ENCODE data around the gene KRTAP25-1. TPM values are rescaled to one million over a fixed set of nuclear protein-coding genes. Genes with fewer than 3 reads are reported as not detected.

KRTAP25-1 gene
- total RNA-seq, 1 donor from 2014 or later = not detected

DNA sequence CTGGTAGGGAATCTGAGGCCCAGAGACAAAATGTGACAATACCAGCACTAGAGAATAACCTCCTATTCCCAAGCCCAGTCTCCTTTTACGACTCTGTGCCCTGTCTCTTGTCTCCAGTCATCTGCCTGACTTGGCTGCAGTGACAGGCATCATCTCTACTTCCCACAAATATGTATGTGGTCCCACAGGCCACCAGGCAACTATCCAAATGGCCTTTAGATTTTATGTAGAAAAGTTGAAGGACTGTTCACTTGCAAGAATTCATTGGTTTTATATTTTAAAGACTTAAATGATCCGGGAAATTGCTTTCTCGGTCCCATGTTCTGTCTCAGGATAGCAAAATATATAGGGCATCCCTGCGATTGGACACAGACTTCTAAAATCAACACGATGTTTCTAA is 18.2 kb downstream of the KRTAP25-1 start:
- Mint-ChIP-seq H3K27me3 (ENCODE audit: low read depth) (no peaks in the 10 kb centered on the region), H3K36me3 (ENCODE audit: low read depth) (no peaks in the 10 kb centered on the region), H3K4me3 (ENCODE audit: unreplicated experiment) (no peak overlapping the region), H3K4me1 (ENCODE audit: low read depth) (no peaks in the 10 kb centered on the region), H3K27ac (ENCODE audit: unreplicated experiment) (no peak overlapping the region), H3K9me3 (ENCODE audit: low read depth) (peaks cover 9% of the 10 kb centered on the region)
- TF ChIP-seq, protein P1, sequence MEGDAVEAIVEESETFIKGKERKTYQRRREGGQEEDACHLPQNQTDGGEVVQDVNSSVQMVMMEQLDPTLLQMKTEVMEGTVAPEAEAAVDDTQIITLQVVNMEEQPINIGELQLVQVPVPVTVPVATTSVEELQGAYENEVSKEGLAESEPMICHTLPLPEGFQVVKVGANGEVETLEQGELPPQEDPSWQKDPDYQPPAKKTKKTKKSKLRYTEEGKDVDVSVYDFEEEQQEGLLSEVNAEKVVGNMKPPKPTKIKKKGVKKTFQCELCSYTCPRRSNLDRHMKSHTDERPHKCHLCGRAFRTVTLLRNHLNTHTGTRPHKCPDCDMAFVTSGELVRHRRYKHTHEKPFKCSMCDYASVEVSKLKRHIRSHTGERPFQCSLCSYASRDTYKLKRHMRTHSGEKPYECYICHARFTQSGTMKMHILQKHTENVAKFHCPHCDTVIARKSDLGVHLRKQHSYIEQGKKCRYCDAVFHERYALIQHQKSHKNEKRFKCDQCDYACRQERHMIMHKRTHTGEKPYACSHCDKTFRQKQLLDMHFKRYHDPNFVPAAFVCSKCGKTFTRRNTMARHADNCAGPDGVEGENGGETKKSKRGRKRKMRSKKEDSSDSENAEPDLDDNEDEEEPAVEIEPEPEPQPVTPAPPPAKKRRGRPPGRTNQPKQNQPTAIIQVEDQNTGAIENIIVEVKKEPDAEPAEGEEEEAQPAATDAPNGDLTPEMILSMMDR (IDR thresholded peaks at IDR 0.05) = no peak
- no peak for DNase-seq (ENCODE audit: low spot score)

DNA sequence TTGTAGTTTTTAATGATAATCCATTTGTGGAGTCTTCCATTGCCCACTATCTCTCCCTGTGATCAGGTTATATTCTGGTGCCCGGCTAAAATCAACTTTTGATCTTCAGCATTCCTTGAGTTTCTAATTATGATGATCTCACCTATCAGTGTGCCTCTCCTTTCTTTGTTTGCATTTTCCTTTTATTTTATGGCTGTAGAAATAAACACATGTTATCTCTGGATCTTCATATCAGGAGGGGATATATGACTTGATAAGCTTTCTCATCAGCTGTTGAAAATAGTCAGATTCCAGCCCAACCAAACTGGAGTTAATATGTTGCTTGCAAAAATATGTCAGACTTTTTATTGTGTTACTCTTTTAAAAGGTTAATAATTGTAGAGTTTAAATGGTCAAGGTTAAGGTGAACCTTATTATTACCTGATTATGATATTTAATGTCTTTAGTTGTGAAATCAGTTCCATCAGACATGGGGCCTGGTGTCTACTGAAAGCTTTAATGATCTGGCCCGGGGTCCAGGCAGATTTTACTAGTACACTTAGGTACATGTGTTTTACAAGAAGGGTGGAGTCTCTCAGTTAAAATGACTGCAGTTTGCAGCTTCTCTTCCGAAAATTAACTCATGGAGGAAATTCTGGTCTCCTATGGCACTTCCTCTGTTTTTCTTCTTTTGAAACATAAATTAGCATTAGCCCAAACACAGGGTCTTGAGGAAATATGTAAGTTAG is 19.3 kb downstream of the KRTAP25-1 start:
- Mint-ChIP-seq H3K27me3 (ENCODE audit: low read depth) (no peaks in the 10 kb centered on the region), H3K9me3 (ENCODE audit: low read depth) (peaks cover 14% of the 10 kb centered on the region), H3K36me3 (ENCODE audit: low read depth) (no peaks in the 10 kb centered on the region), H3K4me3 (ENCODE audit: unreplicated experiment) (no peak overlapping the region), H3K27ac (ENCODE audit: unreplicated experiment) (no peak overlapping the region), H3K4me1 (ENCODE audit: low read depth) (no peaks in the 10 kb centered on the region)
- TF ChIP-seq, protein P1 (IDR thresholded peaks at IDR 0.05) = no peak
- DNase-seq (ENCODE audit: low spot score) = no peak

DNA sequence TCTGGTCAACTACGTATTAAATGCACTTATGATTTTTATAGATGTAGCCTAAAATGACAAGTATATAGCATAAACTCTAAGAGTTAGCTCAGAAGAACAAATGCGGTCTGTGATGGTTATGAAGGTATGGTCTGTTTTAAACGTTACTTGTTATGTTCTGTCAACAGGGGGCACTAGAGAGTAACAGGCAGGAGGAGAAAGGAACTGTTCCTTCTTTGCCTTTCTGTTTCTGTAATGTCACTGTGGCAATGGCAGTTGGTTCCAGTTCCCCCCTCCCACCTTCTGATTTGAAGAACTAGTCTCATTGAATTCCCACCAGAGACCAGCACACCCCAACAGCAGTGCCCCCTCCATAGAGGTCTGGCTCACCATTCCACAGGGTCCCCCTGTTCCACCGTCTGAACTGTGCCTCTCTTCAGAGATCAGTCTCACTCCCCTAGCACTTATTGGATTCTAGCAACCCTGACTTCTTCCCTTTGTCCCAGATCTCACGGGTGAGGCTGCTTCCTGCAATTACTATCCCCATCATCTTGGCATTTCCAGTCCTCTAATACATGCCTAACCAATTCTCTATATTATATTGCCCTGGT is 20.6 kb downstream of the KRTAP25-1 start:
- H3K4me1 Mint-ChIP-seq (ENCODE audit: low read depth) = no peaks in the 10 kb centered on the region
- no peak overlapping the region for H3K27ac Mint-ChIP-seq (ENCODE audit: unreplicated experiment)
- H3K9me3 Mint-ChIP-seq (ENCODE audit: low read depth) = peaks cover 14% of the 10 kb centered on the region
- TF ChIP-seq, protein P1 (IDR thresholded peaks at IDR 0.05) = peak; percentile 50
- no peak for DNase-seq (ENCODE audit: low spot score)
- H3K4me3 Mint-ChIP-seq (ENCODE audit: unreplicated experiment) = no peak overlapping the region
- no peaks in the 10 kb centered on the region for H3K27me3 Mint-ChIP-seq (ENCODE audit: low read depth)
- H3K36me3 Mint-ChIP-seq (ENCODE audit: low read depth) = no peaks in the 10 kb centered on the region

DNA sequence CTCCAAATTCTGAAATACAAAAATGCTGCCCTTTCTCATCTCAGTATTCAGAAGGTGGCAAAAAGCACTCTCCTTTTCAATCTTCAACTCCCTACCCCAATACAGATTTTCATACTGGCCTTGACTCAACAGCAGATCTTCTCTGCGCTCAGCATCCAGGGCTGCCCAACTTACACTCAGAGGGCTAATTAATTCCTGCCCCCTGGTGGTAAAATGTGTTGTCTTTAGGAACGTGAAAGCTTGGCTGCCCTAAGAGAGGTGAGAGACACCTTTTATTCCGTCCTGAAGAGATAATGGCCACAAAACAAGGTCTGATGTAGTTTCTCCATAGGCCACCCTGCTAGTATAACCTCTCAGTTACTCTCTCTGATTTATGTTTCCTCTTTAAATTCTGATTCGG is 31.5 kb downstream of the KRTAP25-1 start:
- no peak for DNase-seq (ENCODE audit: low spot score)
- Mint-ChIP-seq H3K4me1 (ENCODE audit: low read depth) (no peaks in the 10 kb centered on the region), H3K36me3 (ENCODE audit: low read depth) (no peaks in the 10 kb centered on the region), H3K4me3 (ENCODE audit: unreplicated experiment) (no peak overlapping the region), H3K27ac (ENCODE audit: unreplicated experiment) (no peak overlapping the region), H3K9me3 (ENCODE audit: low read depth) (no peaks in the 10 kb centered on the region), H3K27me3 (ENCODE audit: low read depth) (no peaks in the 10 kb centered on the region)
- TF ChIP-seq, protein P1 (IDR thresholded peaks at IDR 0.05) = peak; percentile 72

DNA sequence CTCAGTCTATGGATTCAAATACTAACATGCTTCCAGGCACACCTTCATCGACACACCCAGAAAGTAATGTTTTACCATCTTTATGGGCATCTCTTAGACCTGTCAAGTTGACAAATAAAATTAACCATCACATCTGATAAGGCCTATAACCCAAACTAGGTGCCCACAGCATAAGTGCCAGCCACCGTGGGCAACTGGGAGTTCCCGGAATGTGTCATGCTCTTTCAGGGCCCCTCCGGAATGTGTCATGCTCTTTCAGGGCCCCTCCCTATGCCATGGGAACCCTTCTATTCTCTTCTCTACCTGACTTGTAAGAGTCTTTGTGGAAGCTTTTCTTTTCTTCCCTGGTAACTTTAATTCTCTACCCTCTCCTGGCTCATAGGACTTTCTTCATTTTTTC is 33.2 kb downstream of the KRTAP25-1 start:
- no peak for DNase-seq (ENCODE audit: low spot score)
- H3K27ac Mint-ChIP-seq (ENCODE audit: unreplicated experiment) = no peak overlapping the region
- TF ChIP-seq, protein P1 (IDR thresholded peaks at IDR 0.05) = no peak
- no peak overlapping the region for H3K4me3 Mint-ChIP-seq (ENCODE audit: unreplicated experiment)
- H3K36me3 Mint-ChIP-seq (ENCODE audit: low read depth) = no peaks in the 10 kb centered on the region
- H3K9me3 Mint-ChIP-seq (ENCODE audit: low read depth) = peaks cover 3% of the 10 kb centered on the region
- H3K4me1 Mint-ChIP-seq (ENCODE audit: low read depth) = no peaks in the 10 kb centered on the region
- no peaks in the 10 kb centered on the region for H3K27me3 Mint-ChIP-seq (ENCODE audit: low read depth)

Measured in chondrocyte (in vitro differentiated cells).